ENCODE measurements around the gene F11R. TPM values are rescaled to one million over a fixed set of nuclear protein-coding genes. Genes with fewer than 3 reads are reported as not detected.

The F11R gene
- total and polyA plus RNA-seq, 10 of the 15 experiments (the other 5 are each of a cell fraction or from before 2014, with no cell fraction given), result 15.3 to 80.9 (median 24.3) TPM

- peaks cover 22% of the 10 kb centered on the region for H3K79me2 ChIP-seq (ENCODE audit: control insufficient read depth, insufficient read depth, low read length)
- H3K4me2 ChIP-seq (ENCODE audit: control insufficient read depth, insufficient read depth), result peak overlapping the region; percentile 89
- TF ChIP-seq ZNF24 (IDR thresholded peaks at IDR 0.05) (no peak), CUX1 (IDR thresholded peaks at IDR 0.05; ENCODE audit: insufficient replicate concordance, low read depth, low read length) (no peak), HDGF (IDR thresholded peaks at IDR 0.05) (no peak), ZBED1 (IDR thresholded peaks at IDR 0.05; ENCODE audit: borderline replicate concordance) (no peak), FOS (IDR thresholded peaks at IDR 0.05; ENCODE audit: borderline replicate concordance, extremely low read depth, insufficient read length) (no peak), KAT2A (conservative IDR thresholded peaks at IDR 0.05; ENCODE audit: control insufficient read depth, low read depth, low read length) (no peak), NBN (IDR thresholded peaks at IDR 0.05) (0 out of 2 replicates have a peak, but pooled peaks have one; percentile 60), BMI1 (IDR thresholded peaks at IDR 0.05; ENCODE audit: borderline replicate concordance) (peak; percentile 49; the same call in 1 of the 2 replicates), HDAC2 (IDR thresholded peaks at IDR 0.05) (no peak), REST (IDR thresholded peaks at IDR 0.05; ENCODE audit: low read depth, low read length) (no peak), CBX5 (IDR thresholded peaks at IDR 0.05; ENCODE audit: low read depth) (no peak)
- intact Hi-C loops (cut with micrococcal nuclease; ENCODE audit: unreplicated experiment), result loop anchor here (5.0 kb wide), 1 partner anchor 52 kb away; no protein-coding TSS in a partner anchor
- peak overlapping the region; percentile 100 for H3K27ac ChIP-seq (ENCODE audit: control insufficient read depth, insufficient read depth)
- FAIRE-seq, result no peak
- no peaks in the 10 kb centered on the region for H3K27me3 ChIP-seq (replicated peaks in 1 of 2; ENCODE audit: control insufficient read depth in 2 of 2, insufficient read depth in 2 of 2, low read length in 1 of 2)
- peaks cover 19% of the 10 kb centered on the region for H3K4me1 ChIP-seq (ENCODE audit: control insufficient read depth, insufficient read depth, low read length)
- H3K36me3 ChIP-seq (ENCODE audit: control insufficient read depth in 2 of 2, insufficient read depth in 2 of 2, low read length in 1 of 2), result peaks cover 26 to 34% of the 10 kb centered on the region in 2 experiments
- ATAC-seq, result no peak
- in situ Hi-C loops (cut with MboI), result no loop called here
- H3K9me3 ChIP-seq (replicated peaks; ENCODE audit: control insufficient read depth, insufficient read depth, low read length), result no peaks in the 10 kb centered on the region
- H3K9ac ChIP-seq (ENCODE audit: control insufficient read depth, insufficient read depth, low read length), result peak overlapping the region; percentile 95
- peak overlapping the region; percentile 90 for H3K4me3 ChIP-seq
- DNase-seq (ENCODE audit: low read depth, low spot score), result no peak
- ChIA-PET SMC1A (ENCODE audit: uncharacterized antibody, unreplicated experiment) (interaction anchor here (0.6 to 7.5 kb wide), 11 partner anchors 12 to 303 kb away, joined by 3 to 134 read pairs (median 5); partner anchors contain the start of genes ARHGAP30, DEDD, F11R and KLHDC9), CTCF (interaction anchor here (0.6 to 11.1 kb wide), 14 partner anchors 17 to 1761 kb away, joined by 3 to 181 read pairs (median 4); partner anchors contain the start of genes ARHGAP30, ITLN1, KLHDC9 and PPOX), RAD21 (ENCODE audit: unreplicated experiment) (interaction anchor here (0.7 to 4.8 kb wide), 9 partner anchors 23 to 95 kb away, joined by 3 to 107 read pairs (median 10); partner anchors contain the start of genes ARHGAP30, F11R and KLHDC9), POLR2A (interaction anchor here (0.7 to 5.2 kb wide), 9 partner anchors 9 to 272 kb away, joined by 3 to 139 read pairs (median 4); partner anchors contain the start of genes ARHGAP30 and F11R)
- H4K20me1 ChIP-seq (ENCODE audit: control insufficient read depth, insufficient read depth), result no peaks in the 10 kb centered on the region
- peak overlapping the region; percentile 2; the same call in 1 of the 2 replicates for H2AFZ ChIP-seq (ENCODE audit: control insufficient read depth, low read depth, low read length)
- no TSS peak for BruUV-seq (replicated peaks)
Measured at GRCh38 chr1:161044535-161044907, 23.6 kb upstream of the F11R start.

Data from GM12878 (cell line).